Measurements from ENCODE around the gene ANGEL1. TPM values are rescaled to one million over a fixed set of nuclear protein-coding genes. Genes with fewer than 3 reads are reported as not detected.

Gene ANGEL1
- polyA plus RNA-seq, 1 experiment, result 16.8 TPM

DNA sequence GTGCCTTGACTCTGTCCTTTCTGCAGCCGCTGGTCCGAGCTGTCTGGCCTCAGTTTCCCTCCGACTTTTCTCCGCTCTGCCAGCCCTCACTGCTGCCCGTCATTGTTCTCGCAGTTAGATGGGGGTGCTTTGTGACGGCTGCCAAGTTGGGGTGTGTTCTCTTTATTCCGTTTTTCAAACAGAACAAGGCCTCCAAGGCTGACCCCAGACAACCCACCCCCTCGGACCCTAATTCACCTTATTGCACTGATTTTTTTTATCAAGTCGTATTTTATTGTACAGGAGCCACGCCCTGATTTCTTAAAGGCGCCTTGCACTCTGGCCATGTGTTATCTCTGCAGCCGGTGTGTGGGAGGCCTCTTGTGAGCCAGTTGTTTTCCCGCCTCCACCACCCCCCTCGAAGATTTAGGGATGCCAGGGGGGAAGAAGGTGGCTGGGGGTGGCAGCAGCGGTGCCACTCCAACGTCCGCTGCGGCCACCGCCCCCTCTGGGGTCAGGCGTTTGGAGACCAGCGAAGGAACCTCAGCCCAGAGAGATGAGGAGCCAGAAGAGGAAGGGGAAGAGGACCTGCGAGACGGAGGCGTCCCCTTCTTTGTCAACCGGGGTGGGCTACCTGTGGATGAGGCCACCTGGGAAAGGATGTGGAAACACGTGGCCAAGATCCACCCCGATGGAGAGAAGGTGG, 50.1 kb downstream of the ANGEL1 start:
- POLR2A ChIA-PET, result no interaction called here
- H3K27me3 ChIP-seq (ENCODE audit: control insufficient read depth, insufficient read depth, low read length), result no peaks in the 10 kb centered on the region; the same call in 1 of the 2 replicates
- no peak for TF ChIP-seq CTCF (IDR thresholded peaks at IDR 0.05; ENCODE audit: insufficient read depth, low read depth, low read length)
- CTCF ChIA-PET, result interaction anchor here (1.1 to 1.5 kb wide), 2 partner anchors 21 to 23 kb away, joined by 3 to 5 read pairs; no protein-coding TSS in a partner anchor
- peak overlapping the region; percentile 60 for H3K4me3 ChIP-seq (ENCODE audit: low read depth, low read length)
- H3K36me3 ChIP-seq (ENCODE audit: control insufficient read depth, insufficient read depth, low read length), result no peaks in the 10 kb centered on the region
- DNase-seq (ENCODE audit: low read depth), result no peak

- no peak for DNase-seq (ENCODE audit: low read depth)
- H3K36me3 ChIP-seq (ENCODE audit: control insufficient read depth, insufficient read depth, low read length), result no peaks in the 10 kb centered on the region
- ChIA-PET POLR2A (no interaction called here), CTCF (interaction anchor here (1.0 to 1.5 kb wide), 3 partner anchors 21 to 84 kb away, joined by 3 to 5 read pairs (median 3); no protein-coding TSS in a partner anchor)
- no peak for TF ChIP-seq CTCF (IDR thresholded peaks at IDR 0.05; ENCODE audit: insufficient read depth, low read depth, low read length)
- peak overlapping the region; percentile 60 for H3K4me3 ChIP-seq (ENCODE audit: low read depth, low read length)
- H3K27me3 ChIP-seq (ENCODE audit: control insufficient read depth, insufficient read depth, low read length), result no peaks in the 10 kb centered on the region; the same call in 1 of the 2 replicates
Measured at GRCh38 chr14:76761960-76762410, 50.7 kb downstream of the ANGEL1 start.

DNA sequence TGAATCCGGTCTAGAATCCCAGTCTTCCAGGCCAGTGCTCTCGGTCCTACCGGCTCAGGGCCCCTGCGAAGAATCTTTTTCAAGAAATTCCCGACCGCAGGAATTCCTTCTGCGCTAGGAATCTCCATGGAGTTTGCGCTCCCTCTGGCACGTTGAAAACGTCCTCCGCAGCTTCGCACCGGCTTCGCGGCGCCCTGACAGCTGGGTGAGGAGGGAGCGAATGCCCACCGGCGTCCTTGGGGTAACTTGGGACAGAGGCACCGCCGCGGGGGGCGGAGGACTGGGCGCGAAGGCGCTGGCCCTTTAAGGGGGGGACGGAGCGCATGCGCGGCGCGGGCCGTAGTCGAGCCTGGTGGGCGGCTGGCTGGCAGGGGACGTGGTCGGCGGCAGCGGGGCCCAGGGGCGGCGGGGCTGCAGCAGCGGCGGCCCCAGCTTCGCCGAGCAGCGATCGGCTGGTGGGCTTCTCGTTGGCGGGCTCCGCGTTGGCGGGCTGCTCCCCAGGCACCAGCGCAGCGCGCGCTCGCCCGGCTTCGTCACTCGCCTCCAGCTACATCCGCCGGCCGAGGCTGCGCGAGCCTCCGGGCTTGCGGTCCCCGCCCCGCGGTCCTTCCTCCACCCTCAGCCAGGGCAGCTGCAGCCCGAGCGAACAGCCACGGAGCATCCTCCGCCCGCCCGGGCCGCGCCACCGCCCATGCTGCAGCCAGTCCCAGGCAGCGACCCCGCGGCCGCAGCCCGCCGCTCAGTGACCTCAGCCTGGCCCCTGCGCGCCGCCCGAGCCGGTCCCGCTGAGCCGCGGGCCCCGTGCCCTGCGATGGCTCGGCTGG, 51.3 kb downstream of the ANGEL1 start, which contains the start of gene VASH1:
VASH1 (plus strand) TSS at position 333 of the 824 bp plus-strand sequence. CDS start 1,354 bp downstream, outside the sequence.
- DNase-seq (ENCODE audit: low read depth), result no peak
- ChIA-PET POLR2A (no interaction called here), CTCF (interaction anchor here (1.0 to 2.7 kb wide), 4 partner anchors 22 to 84 kb away, joined by 3 to 8 read pairs (median 4); no protein-coding TSS in a partner anchor)
- no peak for TF ChIP-seq CTCF (IDR thresholded peaks at IDR 0.05; ENCODE audit: insufficient read depth, low read depth, low read length)
- Histone ChIP-seq H3K4me3 (ENCODE audit: low read depth, low read length) (peak within 1 kb of the TSS; percentile 60), H3K36me3 (ENCODE audit: control insufficient read depth, insufficient read depth, low read length) (no peaks in the 10 kb centered on the region), H3K27me3 (ENCODE audit: control insufficient read depth, insufficient read depth, low read length) (no peaks in the 10 kb centered on the region; the same call in 1 of the 2 replicates)

GRCh38 chr14:76760331-76761135, 52.1 kb downstream of the ANGEL1 start:
- POLR2A ChIA-PET, result no interaction called here
- no peak for TF ChIP-seq CTCF (IDR thresholded peaks at IDR 0.05; ENCODE audit: insufficient read depth, low read depth, low read length)
- H3K27me3 ChIP-seq (ENCODE audit: control insufficient read depth, insufficient read depth, low read length), result no peaks in the 10 kb centered on the region

More at GRCh38 chr14:76760331-76761135, 52.1 kb downstream of the ANGEL1 start:
- H3K36me3 ChIP-seq (ENCODE audit: control insufficient read depth, insufficient read depth, low read length), result no peaks in the 10 kb centered on the region
- peak overlapping the region; percentile 60 for H3K4me3 ChIP-seq (ENCODE audit: low read depth, low read length)
- no peak for DNase-seq (ENCODE audit: low read depth)
- CTCF ChIA-PET, result interaction anchor here (1.1 to 2.7 kb wide), 2 partner anchors 24 to 50 kb away, joined by 3 to 8 read pairs; no protein-coding TSS in a partner anchor
